HG03095 (cell line): ENCODE data around the gene CDC40.
"Not testable (repeated sequence)": the region's sequence is repeated elsewhere in the genome, so short reads cannot be mapped to it uniquely, and the experiment has no call there.

Experiments
- ATAC-seq: cut with Tn5 transposase; IDR thresholded peaks from one replicate; pipeline ENCODE4 v1.9.1; 2021; ENCODE audit warnings: moderate library complexity; ENCODE audit not compliant: unreplicated experiment

Gene CDC40

GRCh38 chr6:110269623-110270022 lies 89.4 kb downstream of the CDC40 start:
- ATAC-seq, result no peak

- ATAC-seq, result no peak
These were observed 89.9 kb downstream of the CDC40 start for GRCh38 chr6:110270165-110270564.

- ATAC-seq, result no peak
These were observed 91.5 kb downstream of the CDC40 start for GRCh38 chr6:110271732-110272022.

GRCh38 chr6:110272781-110273180 lies 92.6 kb downstream of the CDC40 start:
- ATAC-seq, result not testable (repeated sequence)

- ATAC-seq, result no peak
These were observed 97.0 kb downstream of the CDC40 start for GRCh38 chr6:110277100-110277665.
